ENCODE data around the gene SMARCE1. TPM values are rescaled to one million over a fixed set of nuclear protein-coding genes. Genes with fewer than 3 reads are reported as not detected.

SMARCE1 gene
- polyA plus RNA-seq, 1 donor from 2014 or later, result 248 TPM

GRCh38 chr17:40645291-40645690 is 2.3 kb downstream of the SMARCE1 start:
- Histone ChIP-seq H3K36me3 (ENCODE audit: insufficient read depth, low read length) (peaks cover 12% of the 10 kb centered on the region), H3K4me2 (ENCODE audit: low read length) (peak overlapping the region; percentile 52), H3K9me3 (ENCODE audit: low read length) (no peaks in the 10 kb centered on the region), H2AFZ (ENCODE audit: low read depth, low read length) (no peak overlapping the region), H3K9ac (ENCODE audit: low read length) (no peak overlapping the region), H3K79me2 (replicated peaks; ENCODE audit: insufficient read depth, low read length) (peaks cover 80% of the 10 kb centered on the region), H3F3A (ENCODE audit: insufficient read depth, low read length, poor library complexity, severe bottlenecking) (peaks cover 5% of the 10 kb centered on the region), H3K4me3 (ENCODE audit: low read length) (peak overlapping the region; percentile 89), H3K9me2 (ENCODE audit: insufficient read depth, low read length) (no peaks in the 10 kb centered on the region), H3K27ac (ENCODE audit: low read length) (no peak overlapping the region), H4K20me1 (ENCODE audit: insufficient read depth) (no peaks in the 10 kb centered on the region), H3K27me3 (ENCODE audit: insufficient read depth, low read depth, low read length) (no peaks in the 10 kb centered on the region)
- TF ChIP-seq RAD21 (conservative IDR thresholded peaks at IDR 0.05) (no peak), EP300 (conservative IDR thresholded peaks at IDR 0.05; ENCODE audit: poor library complexity, severe bottlenecking) (no peak), TAF1 (IDR thresholded peaks at IDR 0.05; ENCODE audit: low read depth) (no peak), POLR2AphosphoS5 (IDR thresholded peaks at IDR 0.05) (no peak), REST (IDR thresholded peaks at IDR 0.05; ENCODE audit: borderline replicate concordance) (no peak), CTCF (IDR thresholded peaks at IDR 0.05; ENCODE audit: poor library complexity, severe bottlenecking) (no peak)

DNA sequence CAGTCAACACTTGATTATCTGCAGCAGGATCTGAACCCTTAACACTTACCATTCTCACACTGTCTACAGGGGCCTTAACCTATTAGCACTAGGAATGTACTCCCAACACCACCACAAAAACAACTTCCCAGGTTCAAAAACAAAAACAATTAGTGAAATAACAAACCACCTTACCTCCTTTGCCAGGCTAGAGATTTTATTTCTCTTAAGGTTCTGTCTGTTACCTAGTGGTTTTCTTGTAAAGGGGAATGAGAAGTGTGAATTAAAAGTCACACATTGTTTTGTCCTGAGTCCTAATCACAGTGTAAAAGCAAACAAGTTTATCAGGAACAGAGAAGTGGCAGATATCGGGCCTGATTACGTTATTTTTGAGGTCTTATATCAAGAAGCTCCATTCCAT is 9.7 kb downstream of the SMARCE1 start:
- Histone ChIP-seq H4K20me1 (ENCODE audit: insufficient read depth) (no peaks in the 10 kb centered on the region), H3K27ac (ENCODE audit: low read length) (no peak overlapping the region), H2AFZ (ENCODE audit: low read depth, low read length) (no peak overlapping the region), H3K9ac (ENCODE audit: low read length) (no peak overlapping the region), H3K9me2 (ENCODE audit: insufficient read depth, low read length) (no peaks in the 10 kb centered on the region), H3K27me3 (ENCODE audit: insufficient read depth, low read depth, low read length) (no peaks in the 10 kb centered on the region), H3K4me3 (ENCODE audit: low read length) (no peak overlapping the region), H3K79me2 (replicated peaks; ENCODE audit: insufficient read depth, low read length) (peaks cover 41% of the 10 kb centered on the region), H3K36me3 (ENCODE audit: insufficient read depth, low read length) (peaks cover 13% of the 10 kb centered on the region), H3K9me3 (ENCODE audit: low read length) (no peaks in the 10 kb centered on the region), H3K4me2 (ENCODE audit: low read length) (no peak overlapping the region), H3F3A (ENCODE audit: insufficient read depth, low read length, poor library complexity, severe bottlenecking) (no peaks in the 10 kb centered on the region)
- no peak for TF ChIP-seq MXI1 (conservative IDR thresholded peaks at IDR 0.05; ENCODE audit: poor library complexity, severe bottlenecking)
- no peak for TF ChIP-seq POLR2AphosphoS5 (IDR thresholded peaks at IDR 0.05)
- no peak for TF ChIP-seq REST (IDR thresholded peaks at IDR 0.05; ENCODE audit: borderline replicate concordance)
- no peak for TF ChIP-seq SMC3 (conservative IDR thresholded peaks at IDR 0.05; ENCODE audit: poor library complexity)
- TF ChIP-seq CTCF (IDR thresholded peaks at IDR 0.05; ENCODE audit: poor library complexity, severe bottlenecking), result no peak
- TF ChIP-seq RAD21 (conservative IDR thresholded peaks at IDR 0.05), result no peak
- no peak for TF ChIP-seq EP300 (conservative IDR thresholded peaks at IDR 0.05; ENCODE audit: poor library complexity, severe bottlenecking)
- TF ChIP-seq EZH2 (IDR thresholded peaks at IDR 0.05; ENCODE audit: borderline replicate concordance, insufficient read depth, low read length, poor library complexity, severe bottlenecking), result no peak
- TF ChIP-seq TAF1 (IDR thresholded peaks at IDR 0.05; ENCODE audit: low read depth), result no peak
